NCI-H2107 treated with DMSO at 0.1 percent for 48 hours (cell line): ENCODE results near the gene NUP98.
"Not testable (repeated sequence)": the region's sequence is repeated elsewhere in the genome, so short reads cannot be mapped to it uniquely, and the experiment has no call there.

Experiments used
- DNase-seq: peaks from one replicate; lab custom pipeline; 2025; ENCODE audit not compliant: unreplicated experiment; lab: John Stamatoyannopoulos, UW

Gene NUP98

DNA sequence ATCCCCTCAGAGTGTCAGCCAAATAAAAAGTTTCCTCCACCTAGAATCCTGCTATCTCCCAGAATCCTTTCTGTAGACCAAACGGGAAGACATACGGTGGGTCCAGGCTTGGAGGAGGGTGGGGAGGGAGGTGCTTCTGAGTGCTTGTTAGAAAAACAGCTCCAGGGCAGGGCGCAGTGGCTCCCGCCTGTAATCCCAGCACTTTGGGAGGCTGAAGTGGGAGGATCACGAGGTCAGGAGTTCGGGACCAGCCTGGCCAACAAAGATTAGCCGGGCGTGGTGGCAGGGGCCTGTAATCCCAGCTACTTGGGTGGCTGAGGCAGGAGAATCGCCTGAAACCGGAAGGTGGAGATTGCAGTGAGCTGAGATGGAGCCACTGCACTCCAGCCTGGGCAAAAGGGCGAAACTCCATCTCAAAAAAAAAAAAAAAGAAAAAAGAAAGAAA, 154.2 kb downstream of the NUP98 start:
- DNase-seq: not testable (repeated sequence)

DNA sequence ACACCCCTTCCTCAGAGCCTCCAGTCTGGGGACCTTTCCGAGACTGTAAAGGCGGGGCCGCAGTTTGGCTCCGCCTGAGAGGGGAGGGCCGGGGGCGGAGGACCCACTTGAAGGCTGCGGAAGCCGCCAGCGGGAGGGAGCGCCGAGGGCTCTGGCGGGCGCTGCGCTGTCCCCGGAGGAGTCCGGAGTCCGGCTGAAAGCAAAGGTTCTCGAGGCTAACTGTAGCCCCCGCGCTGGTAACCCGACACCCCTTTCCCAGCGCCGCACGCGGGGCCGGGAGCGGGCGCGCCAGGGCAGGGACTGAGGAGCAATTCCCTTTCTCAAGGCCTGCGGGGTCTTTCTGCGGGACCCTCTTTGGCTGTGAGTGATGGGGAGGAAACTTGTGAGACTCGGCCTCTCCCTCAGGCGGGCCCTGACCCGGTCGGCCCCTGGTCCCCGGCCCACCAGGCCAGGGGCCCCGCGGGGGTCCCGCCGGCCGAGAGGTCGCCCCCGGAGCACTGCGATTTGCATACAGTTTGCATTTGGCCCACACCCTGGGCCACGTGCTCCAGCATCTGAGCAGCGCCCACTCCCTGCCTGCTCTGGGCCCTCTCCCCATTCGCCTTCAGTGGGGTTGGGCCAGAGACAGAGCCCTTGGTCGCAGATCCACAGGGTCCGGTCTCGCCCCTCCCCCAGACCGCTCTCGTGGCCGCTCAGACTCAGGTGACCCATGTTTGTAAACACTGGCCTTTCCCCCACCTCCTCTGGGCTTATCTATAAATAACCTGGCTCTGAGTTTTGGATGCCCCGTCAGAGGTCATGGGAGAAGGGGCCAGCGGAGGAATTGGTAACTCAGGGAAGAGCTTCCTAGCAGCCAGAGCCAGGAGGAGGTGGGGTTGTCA, 155.0 kb downstream of the NUP98 start:
- DNase-seq: no peak

DNA sequence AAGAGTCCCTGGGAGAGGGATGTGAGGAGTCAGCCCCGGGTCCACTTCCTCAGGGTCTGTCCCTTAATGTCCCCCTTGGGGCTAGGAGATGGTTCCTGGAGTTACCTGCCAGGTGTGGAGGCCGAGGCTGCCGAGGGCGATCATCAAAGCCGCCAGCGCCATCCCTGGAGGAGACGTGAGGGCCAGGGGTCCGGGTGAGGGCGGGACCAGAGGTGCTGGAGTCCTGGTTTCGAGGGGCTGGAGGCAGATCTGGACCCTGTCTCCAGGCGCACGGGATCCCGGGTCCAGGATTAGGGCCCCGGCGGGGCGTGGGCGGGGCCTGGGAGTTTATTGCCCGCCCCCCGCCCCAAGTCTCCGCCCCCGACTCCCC, 155.7 kb downstream of the NUP98 start, which contains the start of gene ART5:
Gene ART5 (minus strand): TSS at position 292 of the 370 bp plus-strand sequence. CDS start 130 bp downstream, at position 162.
- DNase-seq: no peak

DNA sequence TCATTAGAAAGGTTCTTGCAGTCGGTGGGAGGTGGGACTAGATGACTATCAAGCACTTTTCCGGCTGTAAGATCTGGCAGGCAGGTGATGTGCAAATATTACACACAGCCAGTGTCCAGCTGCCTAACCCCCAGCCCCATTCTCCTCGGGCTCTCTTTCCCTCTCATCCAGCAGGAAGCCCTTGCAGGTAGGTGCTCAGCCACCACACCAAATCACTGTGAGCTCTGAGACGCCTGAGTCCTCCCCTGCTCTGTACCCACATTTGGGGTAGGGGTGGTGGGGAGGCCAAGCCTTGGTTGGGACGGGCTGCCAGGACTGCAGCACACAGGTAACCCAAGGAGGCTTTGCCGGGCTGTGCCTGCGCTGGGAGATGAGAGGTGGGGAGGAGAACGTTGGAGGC, 156.2 kb downstream of the NUP98 start:
- DNase-seq: no peak

- no peak for DNase-seq
Observed at GRCh38 chr11:3639841-3640240, 157.5 kb downstream of the NUP98 start.

- DNase-seq: no peak
Observed at GRCh38 chr11:3638513-3638912, 158.8 kb downstream of the NUP98 start.

DNA sequence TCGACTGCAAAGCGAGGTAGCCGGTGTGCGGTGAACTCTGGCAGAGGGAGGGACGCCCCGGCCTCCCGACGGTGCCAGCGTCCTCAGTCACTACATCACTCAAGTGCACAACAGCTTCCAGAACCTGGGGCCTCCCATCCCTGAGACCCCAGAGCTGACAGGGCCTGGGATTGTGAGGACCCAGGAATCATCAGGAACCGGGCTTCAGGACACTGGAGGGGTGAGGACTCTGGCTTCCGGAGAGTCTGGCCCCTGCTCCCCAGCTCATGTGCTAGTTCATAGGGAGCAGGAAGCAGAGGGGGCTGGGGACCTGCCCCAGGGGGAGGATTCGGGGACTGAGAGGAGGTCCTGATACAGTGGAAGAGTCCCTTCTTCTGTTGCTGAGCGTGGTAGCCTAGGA, 160.2 kb downstream of the NUP98 start:
- DNase-seq: no peak

GRCh38 chr11:3635641-3636375, 161.5 kb downstream of the NUP98 start:
- DNase-seq: no peak

DNA sequence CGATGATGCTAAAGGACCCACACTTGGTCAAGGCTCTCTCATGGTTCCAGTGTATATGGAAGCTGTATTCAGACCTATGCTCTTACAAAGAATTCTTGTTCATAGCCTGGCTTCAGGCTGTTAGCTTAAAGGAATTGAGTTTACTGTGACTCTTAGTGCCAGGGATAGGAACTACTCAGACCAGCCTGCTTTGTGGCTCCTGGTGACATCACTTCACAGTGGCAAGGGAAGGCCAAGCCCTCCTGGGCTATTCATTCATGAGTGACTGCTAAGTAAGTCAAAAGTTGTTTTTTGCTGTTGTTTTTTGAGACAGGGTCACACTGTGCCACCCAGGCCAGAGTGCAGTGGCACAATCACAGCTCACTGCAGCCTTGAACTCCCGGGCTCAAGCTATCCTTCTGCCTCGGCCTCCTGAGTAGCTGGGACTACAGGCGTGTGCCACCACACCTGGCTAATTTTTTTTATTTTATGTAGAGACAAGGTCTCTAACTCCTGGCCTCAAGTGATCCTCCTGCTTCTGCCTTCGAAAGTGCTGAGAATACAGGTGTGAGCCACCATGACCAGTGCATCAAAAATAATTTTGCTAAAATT, 165.2 kb downstream of the NUP98 start:
- no peak for DNase-seq

- no peak for DNase-seq
Observed at GRCh38 chr11:3631331-3631730, 166.0 kb downstream of the NUP98 start.

DNA sequence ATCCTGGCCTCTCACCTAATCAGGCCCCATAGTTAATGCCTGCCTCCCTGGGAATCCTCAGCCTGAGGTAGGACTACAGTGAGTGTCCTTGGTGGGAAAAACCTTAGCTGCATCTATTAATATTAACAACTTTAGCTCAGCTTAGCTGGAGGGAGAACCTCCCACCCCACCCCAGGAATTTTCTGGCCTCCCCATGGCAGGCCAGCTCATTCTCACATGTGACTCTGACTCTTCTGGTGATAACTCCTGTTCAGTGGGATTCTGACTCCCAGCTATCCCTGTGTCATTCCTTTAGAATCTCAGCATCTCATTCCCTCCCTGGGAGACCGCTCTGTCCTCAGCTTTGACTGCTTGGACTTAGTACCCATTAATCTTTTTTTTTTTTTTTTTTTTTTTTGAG, 170.1 kb downstream of the NUP98 start:
- no peak for DNase-seq

GRCh38 chr11:3626250-3626960, 170.9 kb downstream of the NUP98 start:
- DNase-seq: no peak
